GM20431 (cell line): ENCODE data around the gene SH3YL1.
"Not testable (repeated sequence)": the region's sequence is repeated elsewhere in the genome, so short reads cannot be mapped to it uniquely, and the experiment has no call there.

Experiments
- in situ Hi-C: fragments of 300-500 bp; cut with MseI, MboI; formaldehyde crosslinking; loops from one replicate; pipeline ENCODE4 v1.15.0; 2020; ENCODE audit warnings: low sequenced_read_pairs; ENCODE audit not compliant: unreplicated experiment

SH3YL1 gene

DNA sequence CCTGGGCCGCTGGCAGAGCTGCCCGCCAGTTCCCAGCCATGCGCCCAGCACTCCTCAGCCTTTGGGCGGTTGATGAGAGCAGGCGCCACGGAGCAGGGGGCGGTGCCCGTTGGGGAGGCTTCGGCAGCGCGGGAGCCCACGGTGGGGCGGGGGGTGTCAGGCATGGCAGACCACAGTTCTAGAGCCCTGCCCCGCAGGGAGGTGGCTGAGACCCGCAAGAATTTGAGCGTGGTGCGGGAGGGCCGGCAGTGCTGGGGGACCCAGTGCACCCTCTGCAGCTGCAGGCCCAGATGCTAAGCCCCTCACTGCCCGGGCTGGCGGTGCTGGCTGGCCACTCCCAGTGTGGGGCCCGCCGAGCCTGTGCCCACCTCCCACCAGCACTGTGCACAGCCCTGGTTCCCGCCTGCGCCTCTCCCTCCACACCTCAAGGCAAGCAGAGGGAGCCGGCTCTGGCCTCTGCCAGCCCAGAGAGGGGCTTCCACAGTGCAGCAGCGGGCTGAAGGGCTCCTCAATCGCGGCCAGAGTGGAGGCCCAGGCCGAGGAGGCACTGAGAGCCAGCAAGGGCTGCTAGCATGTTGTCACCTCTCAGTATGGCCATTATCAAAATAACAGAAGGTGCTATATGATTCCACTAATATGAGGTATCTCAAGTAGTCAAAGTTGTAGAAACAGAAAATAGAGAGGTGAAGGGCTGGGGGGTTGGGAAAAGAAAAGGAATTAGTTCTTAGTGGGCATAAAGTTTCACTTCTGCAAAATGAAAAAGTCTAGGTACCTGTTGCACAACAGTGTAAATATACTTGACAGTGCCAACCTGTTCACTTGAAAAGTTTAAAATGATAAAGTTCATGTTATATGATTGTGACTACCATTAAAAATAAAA lies 72.3 kb downstream of the SH3YL1 start:
- in situ Hi-C loops: no loop called here

- in situ Hi-C loops: no loop called here
Measured at GRCh38 chr2:187825-188224, 76.0 kb downstream of the SH3YL1 start.

- in situ Hi-C loops: no loop called here
Measured at GRCh38 chr2:185221-185620, 78.6 kb downstream of the SH3YL1 start.

- in situ Hi-C loops: no loop called here
Measured at GRCh38 chr2:184695-185094, 79.1 kb downstream of the SH3YL1 start.

DNA sequence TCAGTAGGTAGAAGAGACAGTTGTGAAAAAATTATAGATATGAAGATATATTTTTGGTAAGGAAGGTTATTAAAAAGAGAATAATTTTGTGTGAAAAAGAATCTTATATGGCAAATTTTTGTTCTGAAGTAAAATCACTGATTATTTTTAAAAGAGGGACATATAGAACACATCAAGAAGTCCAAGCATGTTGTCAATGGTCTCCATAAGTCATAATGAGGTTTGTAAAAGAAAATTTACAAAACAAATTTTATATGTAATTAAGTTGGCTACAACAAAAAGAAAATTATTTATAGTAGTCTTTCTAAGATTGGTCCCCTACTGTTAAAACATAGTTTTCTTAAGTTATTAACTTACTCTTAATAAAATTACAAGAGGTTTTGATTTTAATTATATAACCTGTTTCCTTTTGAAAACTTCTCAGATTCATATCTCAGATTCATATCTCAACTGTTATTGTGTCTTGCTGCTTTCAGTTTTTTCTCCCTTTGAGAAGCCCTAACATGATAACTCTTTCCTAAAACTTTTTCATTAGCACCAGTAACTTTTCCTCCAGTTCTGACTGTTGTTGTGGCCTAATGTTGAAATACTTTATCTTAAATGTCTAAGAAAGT lies 81.2 kb downstream of the SH3YL1 start:
- in situ Hi-C loops: no loop called here

GRCh38 chr2:180311-180710 lies 83.5 kb downstream of the SH3YL1 start:
- in situ Hi-C loops: no loop called here

DNA sequence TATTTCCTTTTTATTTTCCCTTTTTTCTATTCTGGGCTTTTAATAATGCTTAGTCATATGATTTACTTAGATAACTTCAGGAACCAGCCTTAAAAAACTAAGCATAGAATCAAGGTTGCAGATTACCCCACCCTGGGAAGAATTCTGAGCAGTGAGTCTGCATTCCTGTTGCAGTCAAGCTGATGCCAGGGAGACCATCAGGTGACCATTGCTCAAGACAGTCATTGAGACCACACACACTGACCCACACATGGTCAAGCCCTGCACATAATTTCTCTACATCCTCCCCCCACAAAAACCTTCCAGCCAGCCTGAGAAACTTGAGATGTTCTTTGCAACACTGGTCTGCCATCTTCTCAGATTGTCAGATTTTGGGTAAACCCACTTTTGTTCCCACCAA lies 83.9 kb downstream of the SH3YL1 start:
- in situ Hi-C loops: no loop called here

- in situ Hi-C loops: no loop called here
Measured at GRCh38 chr2:177733-178132, 86.1 kb downstream of the SH3YL1 start.

DNA sequence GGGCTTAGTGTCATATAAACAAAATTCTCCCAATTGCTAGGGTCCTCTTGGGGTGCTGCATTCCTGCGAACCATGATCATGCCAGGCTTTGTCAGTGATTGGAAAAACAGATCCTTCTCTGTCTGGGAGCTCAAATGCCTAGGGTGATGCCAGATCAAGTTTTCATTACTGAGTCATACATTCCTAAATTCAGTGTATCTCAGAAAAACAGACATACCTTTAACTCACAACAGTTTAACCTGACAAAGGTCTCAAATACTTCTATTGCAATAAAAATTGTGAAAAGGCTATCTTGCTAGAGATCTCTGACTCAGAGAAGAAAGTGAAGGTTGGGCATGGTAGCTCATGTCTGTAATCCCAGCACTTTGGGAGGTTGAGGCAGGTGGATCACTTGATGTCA lies 86.9 kb downstream of the SH3YL1 start:
- in situ Hi-C loops: no loop called here

GRCh38 chr2:175880-176820 lies 87.7 kb downstream of the SH3YL1 start:
- in situ Hi-C loops: no loop called here

GRCh38 chr2:175161-175786 lies 88.6 kb downstream of the SH3YL1 start:
- in situ Hi-C loops: no loop called here

- in situ Hi-C loops: not testable (repeated sequence)
Measured at GRCh38 chr2:172120-172519, 91.7 kb downstream of the SH3YL1 start.

DNA sequence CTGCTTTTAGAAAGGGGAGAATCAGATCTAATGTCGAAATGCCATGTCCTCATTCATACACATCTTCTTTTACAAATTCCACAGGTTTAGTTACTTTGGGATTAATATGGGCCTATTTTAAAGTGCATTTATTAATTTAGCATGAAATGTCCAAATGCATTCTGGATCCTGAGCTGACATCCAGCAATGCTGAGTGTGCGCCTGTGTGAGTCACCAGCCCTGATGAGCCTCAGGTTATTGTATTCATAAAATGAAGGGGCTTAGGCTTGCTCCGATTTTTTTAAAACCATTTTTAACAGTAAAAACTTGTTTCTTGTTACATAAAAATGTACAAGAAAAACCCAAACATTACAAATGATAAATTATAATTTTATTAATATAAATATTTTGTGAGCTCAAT lies 94.1 kb downstream of the SH3YL1 start:
- in situ Hi-C loops: no loop called here
